GM23248 (cell line): ENCODE results near the gene WDR75.

Experiments used
- EZH2 ChIP-seq: fragments of 200-600 bp; sonication (generic); IDR thresholded peaks from 2 replicates; pipeline ENCODE4 v1.6.1; 2018; ENCODE audit warnings: antibody characterized with exemption, mild to moderate bottlenecking; ENCODE audit not compliant: insufficient read depth, poor library complexity, severe bottlenecking
- EZH2phosphoT487 ChIP-seq: fragments of 200-600 bp; sonication (generic); IDR thresholded peaks from 2 replicates; pipeline ENCODE4 v1.6.1; 2018; ENCODE audit warnings: antibody characterized with exemption, moderate library complexity, mild to moderate bottlenecking, low read depth; ENCODE audit not compliant: insufficient read depth

- TF ChIP-seq EZH2phosphoT487, result no peak
- TF ChIP-seq EZH2, result no peak
Observed at GRCh38 chr2:189467593-189467992, 26.3 kb downstream of the WDR75 start.
